Cardiac atrium fibroblast (primary cell): ENCODE measurements around the gene APEX1. TPM values are rescaled to one million over a fixed set of nuclear protein-coding genes. Genes with fewer than 3 reads are reported as not detected.

ENCODE experiments used
- total RNA-seq: library from RNA; depleted of rRNA; stranded (reverse); fragments of >200 nt; gene quantifications from 2 replicates; pipeline ENCODE4 v1.2.3, GENCODE V29; 2015

Gene APEX1
- total RNA-seq = 124 and 139 TPM in 2 replicates

DNA sequence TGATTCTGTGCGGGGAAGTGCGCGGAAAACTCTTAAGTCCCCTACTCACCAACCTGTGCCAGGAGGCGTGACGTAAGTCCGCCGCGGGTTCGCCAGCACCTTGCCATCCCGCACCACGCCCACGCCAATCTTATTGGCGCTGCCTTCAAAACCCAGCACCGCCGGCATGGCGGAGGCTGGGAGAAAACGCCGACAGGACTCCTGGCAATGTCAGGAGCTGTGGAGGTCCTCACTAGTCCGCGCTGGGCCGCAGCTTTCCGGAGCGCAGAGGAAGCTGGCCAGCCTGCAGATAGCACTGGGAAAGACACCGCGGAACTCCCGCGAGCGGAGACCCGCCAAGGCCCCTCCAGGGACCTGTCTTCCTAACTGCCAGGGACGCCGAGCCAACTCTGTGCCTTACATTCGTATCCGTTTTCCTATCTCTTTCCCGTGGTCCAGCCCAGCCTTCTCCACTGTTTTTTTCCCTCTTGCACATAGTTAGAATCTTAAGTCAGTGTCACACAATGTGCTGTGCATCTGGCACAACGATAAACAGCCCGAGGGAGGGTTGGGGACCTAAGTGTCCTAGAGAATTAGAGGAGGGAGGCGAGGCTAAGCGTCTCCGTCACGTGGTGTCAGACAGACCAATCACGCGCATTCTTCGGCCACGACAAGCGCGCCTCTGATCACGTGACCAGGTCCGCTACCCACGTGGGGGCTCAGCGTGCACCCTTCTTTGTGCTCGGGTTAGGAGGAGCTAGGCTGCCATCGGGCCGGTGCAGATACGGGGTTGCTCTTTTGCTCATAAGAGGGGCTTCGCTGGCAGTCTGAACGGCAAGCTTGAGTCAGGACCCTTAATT is at the start of gene APEX1, which contains the start of gene OSGEP:
Gene APEX1 (plus strand): TSS at position 711 of the 839 bp plus-strand sequence. CDS start 420 bp downstream, outside the sequence.
Gene OSGEP (minus strand): TSS at position 297 of the 839 bp plus-strand sequence. CDS start 129 bp downstream, at position 168.

DNA sequence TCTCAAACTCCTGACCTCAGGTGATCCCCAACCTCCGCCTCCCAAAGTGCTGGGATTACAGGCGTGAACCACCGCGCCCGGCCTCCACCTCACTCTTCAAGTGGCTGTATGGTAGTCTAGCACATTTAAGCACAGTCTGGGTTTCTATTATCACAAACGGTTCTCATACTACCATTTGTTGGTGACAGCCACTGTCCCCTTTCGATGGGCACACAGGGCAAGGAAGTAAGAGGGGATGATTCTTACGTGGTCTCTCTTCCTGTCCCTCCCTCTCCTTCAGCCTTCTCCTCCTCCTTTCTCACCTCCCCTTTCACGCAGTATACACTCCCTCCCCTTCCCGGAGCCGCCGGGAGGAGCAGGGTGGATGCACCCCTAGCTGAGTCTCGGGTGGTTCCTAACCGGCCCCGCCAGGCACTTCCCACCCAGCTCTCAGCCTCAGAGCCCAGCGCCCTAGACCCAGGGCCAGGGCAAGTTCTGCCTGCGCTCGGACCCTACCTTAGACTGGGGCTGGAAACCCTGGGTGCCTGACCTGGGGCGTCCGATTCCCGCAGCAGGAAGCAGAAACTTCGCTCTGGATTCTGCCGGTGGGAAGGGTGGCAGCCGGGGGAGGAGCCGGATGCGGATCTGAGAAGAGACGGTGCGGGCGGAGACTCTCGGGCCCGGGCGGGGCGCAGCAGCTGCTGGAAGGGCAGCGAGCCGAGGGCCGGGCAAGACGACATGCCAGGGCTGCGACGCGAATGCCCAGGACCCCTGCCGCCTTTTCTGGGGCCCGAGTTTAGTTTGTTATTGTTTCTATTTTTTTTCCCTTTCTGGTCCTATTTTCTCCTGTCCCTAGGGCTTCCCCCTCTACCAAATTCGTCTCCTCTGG is 41.9 kb upstream of the APEX1 start, which contains the start of gene TEP1:
Gene TEP1 (minus strand): TSS at position 626 of the 868 bp plus-strand sequence. CDS start 5,062 bp downstream, outside the sequence.

DNA sequence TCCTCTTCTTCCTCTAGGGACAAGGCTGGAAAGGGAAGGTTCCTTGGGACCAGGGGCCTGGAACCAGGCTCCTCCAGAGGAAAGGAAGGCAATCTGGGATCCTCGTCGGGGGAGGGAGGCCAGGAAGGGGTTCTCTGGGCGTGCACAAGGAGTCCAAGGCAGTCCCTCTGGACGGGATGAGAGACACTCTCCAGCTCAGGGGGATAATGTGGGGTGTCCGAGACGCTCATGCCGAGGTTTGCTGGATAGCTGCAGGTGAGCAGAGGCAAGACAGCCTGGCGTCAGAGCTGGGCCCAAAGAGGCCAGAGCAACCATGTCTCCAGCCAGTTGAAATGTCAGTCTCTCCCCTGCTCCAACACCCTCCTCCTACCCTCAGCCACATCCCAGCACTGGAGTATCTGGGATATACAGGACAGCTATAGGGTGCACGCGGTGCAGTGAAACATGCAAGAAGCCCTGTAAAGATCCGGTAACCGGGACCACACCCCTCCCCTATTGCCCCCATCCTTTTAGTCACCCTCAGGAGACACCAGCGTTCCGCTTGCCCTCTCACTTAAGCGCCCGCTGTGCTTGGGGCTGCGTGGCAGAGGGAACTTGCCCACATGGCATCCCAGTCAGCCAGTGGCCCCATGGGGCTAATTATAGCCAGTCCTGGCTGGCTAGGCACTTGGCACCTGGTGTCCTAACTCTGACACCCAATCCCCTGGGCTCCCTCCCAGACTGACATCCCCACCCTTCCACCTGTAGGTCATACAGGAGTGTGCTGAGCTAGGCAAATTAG is 19.3 kb upstream of the APEX1 start, which contains the start of gene KLHL33:
Gene KLHL33 (minus strand): TSS at position 585 of the 781 bp plus-strand sequence. CDS start 355 bp downstream, at position 230.

DNA sequence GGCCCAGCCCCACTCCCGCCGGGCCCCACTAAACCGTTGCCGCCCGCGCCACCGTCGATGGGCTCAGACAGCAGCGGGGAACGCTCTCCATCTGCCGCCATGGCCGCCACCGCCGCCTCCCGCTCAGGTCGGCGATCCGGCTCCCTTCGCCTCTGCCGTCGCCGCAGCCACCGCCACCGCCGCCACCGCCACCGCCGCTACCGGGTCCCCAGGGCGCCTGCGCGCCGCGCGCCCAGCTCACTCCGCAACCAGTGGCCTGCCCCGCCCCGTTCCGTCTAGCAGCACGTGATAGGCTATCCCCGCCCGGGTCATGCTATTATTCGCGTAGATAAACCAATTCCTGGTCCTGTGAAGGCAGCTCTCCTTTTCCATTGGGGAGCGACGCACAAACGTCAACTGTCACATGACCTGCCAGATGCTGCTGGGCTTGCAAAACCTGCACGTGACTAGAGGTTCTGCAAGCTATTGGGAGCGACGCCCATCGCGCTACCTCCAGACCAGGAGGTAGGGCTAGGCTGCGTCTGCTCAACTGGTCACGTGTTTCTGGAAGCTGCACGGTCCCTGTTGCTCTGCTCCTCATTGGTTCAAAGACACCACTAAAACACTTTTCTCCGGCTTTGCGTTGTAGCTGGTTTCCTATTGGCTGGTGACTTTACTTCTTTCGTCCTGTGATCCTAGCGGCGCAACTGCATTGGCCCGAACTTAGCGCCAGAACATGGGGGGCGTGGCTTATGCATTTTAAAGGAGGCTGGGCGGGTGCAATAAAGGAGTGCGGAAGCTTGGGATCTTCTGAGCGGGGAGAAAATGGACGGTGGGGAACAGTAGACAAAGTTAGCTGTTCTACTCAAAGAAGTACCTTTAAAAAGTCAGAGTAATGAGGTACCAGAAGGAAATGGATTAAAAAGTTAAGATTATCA is 6.5 kb downstream of the APEX1 start, which contains the start of gene PIP4P1:
Gene PIP4P1 (minus strand): TSS at position 210 of the 917 bp plus-strand sequence. CDS start 109 bp downstream, at position 101.

DNA sequence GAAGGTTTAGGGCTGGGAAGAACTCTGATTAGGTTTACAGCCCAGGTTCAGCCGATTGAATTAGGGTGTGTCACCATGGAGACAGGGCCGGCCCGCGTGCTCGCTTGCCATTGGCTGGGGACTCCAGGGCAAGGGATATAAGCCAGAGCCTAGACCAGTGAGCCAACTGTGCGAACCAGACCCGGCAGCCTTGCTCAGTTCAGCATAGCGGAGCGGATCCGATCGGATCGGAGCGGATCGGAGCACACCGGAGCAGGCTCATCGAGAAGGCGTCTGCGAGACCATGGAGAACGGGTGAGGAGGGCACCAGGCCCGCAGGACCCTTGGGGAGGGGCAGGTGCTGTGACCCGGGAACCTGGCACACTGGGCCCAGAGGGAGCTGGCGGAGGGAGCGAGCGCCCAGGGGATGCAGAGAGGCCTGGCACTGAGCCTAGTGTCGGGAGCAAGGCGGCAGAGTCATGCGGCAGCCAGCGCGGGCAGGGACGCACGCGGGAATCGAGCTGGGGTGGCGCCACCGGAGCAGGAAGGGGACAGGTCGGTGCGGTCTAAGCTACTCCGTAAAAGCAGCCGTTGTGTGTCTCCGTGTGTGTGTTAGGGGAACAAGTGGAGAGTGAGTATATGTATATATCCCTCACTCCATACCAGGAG is 14.3 kb downstream of the APEX1 start, which contains the start of gene PNP:
Gene PNP (plus strand): TSS at position 165 of the 648 bp plus-strand sequence. CDS start 119 bp downstream, at position 284.

Other genes with a start within 250 kb of the APEX1 start
- not detected in 2 replicates for gene OR11H6, start 231.5 kb upstream of the APEX1 start, total RNA-seq
- not detected in 2 replicates for gene OR11H7, start 226.2 kb upstream of the APEX1 start, total RNA-seq
- not detected in 2 replicates for gene OR11H4, start 215.9 kb upstream of the APEX1 start, total RNA-seq
- 7.5 and 9.9 TPM in 2 replicates for gene TTC5, start 149.3 kb upstream of the APEX1 start, total RNA-seq
- 34.8 and 43.9 TPM in 2 replicates for gene CCNB1IP1, start 121.9 kb upstream of the APEX1 start, total RNA-seq
- gene PARP2, start 111.6 kb upstream of the APEX1 start, total RNA-seq = 1.8 and 16.2 TPM in 2 replicates
- gene TEP1, start 41.7 kb upstream of the APEX1 start, total RNA-seq = 11.3 and 14.6 TPM in 2 replicates
- gene KLHL33, start 19.1 kb upstream of the APEX1 start, total RNA-seq = 0.49 TPM in 1 of 2 replicates, not detected in the other
- 22.6 and 35.2 TPM in 2 replicates for gene OSGEP, start 414 bp upstream of the APEX1 start, total RNA-seq
- 6.3 and 11.6 TPM in 2 replicates for gene PIP4P1, start 6.2 kb downstream of the APEX1 start, total RNA-seq
- gene PNP, start 14.2 kb downstream of the APEX1 start, total RNA-seq = 23.1 and 54.3 TPM in 2 replicates
- not detected in 2 replicates for gene RNASE10, start 50.3 kb downstream of the APEX1 start, total RNA-seq
- gene RNASE9, start 105.8 kb downstream of the APEX1 start, total RNA-seq = not detected in 2 replicates
- not detected in 2 replicates for gene RNASE11, start 132.8 kb downstream of the APEX1 start, total RNA-seq
- gene RNASE12, start 136.2 kb downstream of the APEX1 start, total RNA-seq = not detected in 2 replicates
- gene OR6S1, start 186.5 kb downstream of the APEX1 start, total RNA-seq = not detected in 2 replicates
- gene RNASE4, start 229.3 kb downstream of the APEX1 start, total RNA-seq = 43.9 and 53.5 TPM in 2 replicates
- 19.0 and 24.7 TPM in 2 replicates for gene ANG, start 233.5 kb downstream of the APEX1 start, total RNA-seq